BJ (cell line): ENCODE results near the gene DLGAP1. TPM values are rescaled to one million over a fixed set of nuclear protein-coding genes. Genes with fewer than 3 reads are reported as not detected.

ENCODE experiments used
- CTCF ChIA-PET: fragments of 350-600 bp; formaldehyde crosslinking; extraction: SDS; loops from one replicate; lab custom pipeline; 2021; ENCODE audit warnings: antibody characterized with exemption, inconsistent platforms; lab: Yijun Ruan, JAX
- POLR2A ChIA-PET: fragments of 300-600 bp; sonication (Branson Sonifier 250); formaldehyde crosslinking; extraction: SDS; loops from one replicate; lab custom pipeline; 2021; ENCODE audit warnings: antibody characterized with exemption; lab: Charles Lee
- DNase-seq: peaks from one replicate; pipeline ENCODE4 v3.0.0-alpha.2; 2011; ENCODE audit warnings: low read depth
- H3K27me3 ChIP-seq: 2 replicates; pipeline ENCODE4 v1.6.0; 2011; ENCODE audit warnings: low read length; ENCODE audit not compliant: control insufficient read depth, insufficient read depth
- H3K36me3 ChIP-seq: 2 replicates; pipeline ENCODE4 v1.5.1; 2011; ENCODE audit warnings: low read length; ENCODE audit not compliant: control insufficient read depth, insufficient read depth
- H3K4me3 ChIP-seq: 2 replicates; pipeline ENCODE4 v1.5.1; 2011; ENCODE audit warnings: low read depth, mild to moderate bottlenecking, control low read depth, low read length
- CTCF ChIP-seq: IDR thresholded peaks from 2 replicates; pipeline ENCODE4 v1.5.1; 2011; ENCODE audit warnings: low read depth, mild to moderate bottlenecking, control low read depth, inconsistent platforms, low read length, moderate library complexity; ENCODE audit not compliant: insufficient read depth
- polyA plus RNA-seq: library from polyadenylated mRNA; depleted of rRNA; stranded (reverse); fragments of >200 nt; gene quantifications from 2 replicates; pipeline ENCODE4 v1.2.3, GENCODE V29; 2011

DLGAP1 gene
- polyA plus RNA-seq, 1 experiment: 0.02 TPM

- no peak for DNase-seq
- Histone ChIP-seq H3K4me3 (no peak overlapping the region), H3K27me3 (no peaks in the 10 kb centered on the region), H3K36me3 (no peaks in the 10 kb centered on the region)
- ChIA-PET POLR2A (interaction anchor here (0.7 kb wide), 1 partner anchor 438 kb away, joined by 4 read pairs; no protein-coding TSS in a partner anchor), CTCF (no interaction called here)
- no peak for TF ChIP-seq CTCF
These were observed 766.0 kb downstream of the DLGAP1 start for GRCh38 chr18:3689091-3689490.

GRCh38 chr18:3688690-3689089, 766.4 kb downstream of the DLGAP1 start:
- Histone ChIP-seq H3K27me3 (no peaks in the 10 kb centered on the region), H3K4me3 (no peak overlapping the region), H3K36me3 (no peaks in the 10 kb centered on the region)
- ChIA-PET POLR2A (interaction anchor here (0.7 kb wide), 1 partner anchor 438 kb away, joined by 4 read pairs; no protein-coding TSS in a partner anchor), CTCF (no interaction called here)
- peak; percentile 98 for DNase-seq
- TF ChIP-seq CTCF: no peak

GRCh38 chr18:3683483-3683882, 771.6 kb downstream of the DLGAP1 start:
- Histone ChIP-seq H3K27me3 (no peaks in the 10 kb centered on the region), H3K4me3 (no peak overlapping the region), H3K36me3 (no peaks in the 10 kb centered on the region)
- POLR2A ChIA-PET: no interaction called here
- no peak for DNase-seq
- CTCF ChIA-PET: interaction anchor here (0.8 to 2.0 kb wide), 4 partner anchors 17 to 283 kb away, joined by 4 to 11 read pairs (median 5); no protein-coding TSS in a partner anchor
- TF ChIP-seq CTCF: no peak

- no peak for DNase-seq
- TF ChIP-seq CTCF: no peak
- POLR2A ChIA-PET: no interaction called here
- no peaks in the 10 kb centered on the region for H3K36me3 ChIP-seq
- no peak overlapping the region for H3K4me3 ChIP-seq
- CTCF ChIA-PET: interaction anchor here (2.0 kb wide), 1 partner anchor 16 kb away, joined by 11 read pairs; no protein-coding TSS in a partner anchor
- no peaks in the 10 kb centered on the region for H3K27me3 ChIP-seq
These were observed 773.0 kb downstream of the DLGAP1 start for GRCh38 chr18:3682061-3682460.

GRCh38 chr18:3679241-3679640, 775.9 kb downstream of the DLGAP1 start:
- CTCF ChIA-PET: interaction anchor here (0.6 to 1.8 kb wide), 3 partner anchors 13 to 382 kb away, joined by 3 to 17 read pairs (median 3); no protein-coding TSS in a partner anchor

More at GRCh38 chr18:3679241-3679640, 775.9 kb downstream of the DLGAP1 start:
- H3K36me3 ChIP-seq: no peaks in the 10 kb centered on the region
- H3K4me3 ChIP-seq: no peak overlapping the region
- H3K27me3 ChIP-seq: no peaks in the 10 kb centered on the region
- no peak for TF ChIP-seq CTCF
- POLR2A ChIA-PET: no interaction called here
- no peak for DNase-seq
